Mesenchymal stem cell (in vitro differentiated cells and primary cell): ENCODE results near the gene PARD3B.

Experiments
- DNase-seq: peaks from one replicate; pipeline ENCODE4 v3.0.0-alpha.2; 2013
- H2AFZ ChIP-seq: one replicate; pipeline ENCODE4 v1.6.1; 2013; ENCODE audit warnings: low read depth, mild to moderate bottlenecking, control low read depth, inconsistent platforms, low read length, moderate library complexity
- H2AK5ac ChIP-seq: 2 replicates; pipeline ENCODE4 v1.6.1; 2013; ENCODE audit warnings: low read length, moderate library complexity, mild to moderate bottlenecking, inconsistent platforms; ENCODE audit not compliant: severe bottlenecking
- H2BK120ac ChIP-seq: one replicate; pipeline ENCODE4 v1.6.1; 2013; ENCODE audit warnings: low read depth, mild to moderate bottlenecking, inconsistent platforms, low read length, moderate library complexity
- H2BK12ac ChIP-seq, 2 experiments: one replicate each; pipeline ENCODE4 v1.6.1; 2013; ENCODE audit warnings: inconsistent platforms in 2 of 2, low read length in 2 of 2, mild to moderate bottlenecking in 2 of 2, moderate library complexity in 2 of 2, control low read depth in 1 of 2
- H2BK15ac ChIP-seq: one replicate; pipeline ENCODE4 v1.6.1; 2013; ENCODE audit warnings: mild to moderate bottlenecking, low read depth, inconsistent platforms; ENCODE audit not compliant: poor library complexity, severe bottlenecking
- H2BK5ac ChIP-seq: 2 replicates; pipeline ENCODE4 v1.6.1; 2013; ENCODE audit warnings: low read depth, mild to moderate bottlenecking, low read length, control low read depth, inconsistent platforms; ENCODE audit not compliant: poor library complexity, severe bottlenecking
- H3K14ac ChIP-seq, 2 experiments: one replicate each; pipeline ENCODE4 v1.6.1; 2013; ENCODE audit warnings: inconsistent platforms in 2 of 2, low read length in 2 of 2, control low read depth in 1 of 2, mild to moderate bottlenecking in 1 of 2, moderate library complexity in 1 of 2
- H3K18ac ChIP-seq, 2 experiments: one replicate each; pipeline ENCODE4 v1.6.1; 2013; ENCODE audit warnings: inconsistent platforms in 2 of 2, low read length in 2 of 2, control low read depth in 1 of 2, low read depth in 1 of 2, mild to moderate bottlenecking in 1 of 2
- H3K23ac ChIP-seq, 2 experiments: one replicate each; pipeline ENCODE4 v1.6.1; 2013; ENCODE audit warnings: inconsistent platforms in 2 of 2, low read length in 2 of 2, mild to moderate bottlenecking in 2 of 2, moderate library complexity in 2 of 2, control low read depth in 1 of 2
- H3K27ac ChIP-seq: 2 replicates; pipeline ENCODE4 v1.5.1; 2013; ENCODE audit warnings: mild to moderate bottlenecking, moderate library complexity, low read length, control low read depth, inconsistent platforms; ENCODE audit not compliant: poor library complexity, severe bottlenecking
- H3K27me3 ChIP-seq, 2 experiments: 2 replicates each; pipeline versions ENCODE4 v1.6.1 to v1.7.0; 2013; ENCODE audit warnings: low read length in 2 of 2, mild to moderate bottlenecking in 2 of 2, moderate library complexity in 2 of 2, control low read depth in 1 of 2, inconsistent platforms in 1 of 2; ENCODE audit not compliant: control insufficient read depth in 1 of 2, insufficient read depth in 1 of 2
- H3K36me3 ChIP-seq, 2 experiments: 2 replicates each; pipeline versions ENCODE4 v1.6.1 to v1.7.0; 2013; ENCODE audit warnings: low read length in 2 of 2, control low read depth in 1 of 2, inconsistent platforms in 1 of 2, low read depth in 1 of 2, mild to moderate bottlenecking in 1 of 2; ENCODE audit not compliant: insufficient read depth in 2 of 2, control insufficient read depth in 1 of 2
- H3K4ac ChIP-seq, 2 experiments: one replicate each; pipeline ENCODE4 v1.6.1; 2013; ENCODE audit warnings: inconsistent platforms in 2 of 2, low read length in 2 of 2, mild to moderate bottlenecking in 2 of 2, moderate library complexity in 2 of 2, control low read depth in 1 of 2, low read depth in 1 of 2
- H3K4me1 ChIP-seq: 2 replicates; pipeline ENCODE4 v1.6.1; 2013; ENCODE audit warnings: low read depth, low read length, control low read depth; ENCODE audit not compliant: control insufficient read depth, insufficient read depth
- H3K4me2 ChIP-seq: 2 replicates; pipeline ENCODE4 v1.6.1; 2013; ENCODE audit warnings: low read length, mild to moderate bottlenecking, inconsistent platforms; ENCODE audit not compliant: poor library complexity, severe bottlenecking
- H3K4me3 ChIP-seq, 2 experiments: 2 replicates each; pipeline versions ENCODE4 v1.5.1 to v1.7.0; 2013; ENCODE audit warnings: low read length in 2 of 2, mild to moderate bottlenecking in 2 of 2, control low read depth in 1 of 2, low read depth in 1 of 2; ENCODE audit not compliant: insufficient read depth in 1 of 2
- H3K79me1 ChIP-seq: replicated peaks from 2 replicates; pipeline ENCODE4 v1.6.1; 2013; ENCODE audit warnings: mild to moderate bottlenecking, control low read depth, low read length, inconsistent platforms; ENCODE audit not compliant: poor library complexity, severe bottlenecking
- H3K9ac ChIP-seq: 2 replicates; pipeline ENCODE4 v1.7.0; 2013; ENCODE audit warnings: mild to moderate bottlenecking, low read length, moderate library complexity
- H3K9me3 ChIP-seq: 2 replicates; pipeline ENCODE4 v1.7.0; 2013; ENCODE audit warnings: mild to moderate bottlenecking, low read length; ENCODE audit not compliant: control insufficient read depth
- H4K8ac ChIP-seq: one replicate; pipeline ENCODE4 v1.6.1; 2013; ENCODE audit warnings: inconsistent platforms, mild to moderate bottlenecking, low read length, moderate library complexity
- H4K91ac ChIP-seq: one replicate; pipeline ENCODE4 v1.6.1; 2013; ENCODE audit warnings: mild to moderate bottlenecking, low read length, inconsistent platforms
- WGBS: methylation state at CpG from one replicate; pipeline ENCODE4 v1.1.7; 2013; ENCODE audit warnings: mixed read lengths; 5-methylcytosine and 5-hydroxymethylcytosine counted together

The PARD3B gene

GRCh38 chr2:205051417-205051816 lies 506.1 kb downstream of the PARD3B start:
- H3K14ac ChIP-seq = no peak overlapping the region
- H3K18ac ChIP-seq = no peak overlapping the region
- no peak overlapping the region for H2AK5ac ChIP-seq
- no peak overlapping the region for H3K4me3 ChIP-seq
- H2BK15ac ChIP-seq = no peak overlapping the region
- no peaks in the 10 kb centered on the region for H3K27me3 ChIP-seq
- H3K79me1 ChIP-seq = no peaks in the 10 kb centered on the region
- H3K4me1 ChIP-seq = peaks cover 2% of the 10 kb centered on the region
- H2BK120ac ChIP-seq = no peak overlapping the region
- no peak overlapping the region for H2BK5ac ChIP-seq
- peak; percentile 22 for DNase-seq
- no peak overlapping the region for H3K23ac ChIP-seq
- H4K8ac ChIP-seq = no peak overlapping the region
- no peak overlapping the region for H4K91ac ChIP-seq
- no peak overlapping the region for H3K4ac ChIP-seq
- H3K9ac ChIP-seq = no peak overlapping the region
- peaks cover 0 to 6% of the 10 kb centered on the region in 2 experiments for H3K36me3 ChIP-seq
- H3K27ac ChIP-seq = no peak overlapping the region
- H3K4me2 ChIP-seq = no peak overlapping the region
- no peaks in the 10 kb centered on the region for H3K9me3 ChIP-seq
- no peak overlapping the region for H2BK12ac ChIP-seq
- H2AFZ ChIP-seq = no peak overlapping the region

GRCh38 chr2:205052781-205053180 lies 507.5 kb downstream of the PARD3B start:
- H2BK15ac ChIP-seq = no peak overlapping the region
- H3K18ac ChIP-seq = no peak overlapping the region
- H3K9me3 ChIP-seq = no peaks in the 10 kb centered on the region
- no peak overlapping the region for H3K27ac ChIP-seq
- no peak overlapping the region for H2BK12ac ChIP-seq
- H4K8ac ChIP-seq = no peak overlapping the region
- no peak overlapping the region for H3K4me3 ChIP-seq
- H3K27me3 ChIP-seq = no peaks in the 10 kb centered on the region
- no peaks in the 10 kb centered on the region for H3K79me1 ChIP-seq
- no peak overlapping the region for H3K9ac ChIP-seq
- no peak overlapping the region for H3K4ac ChIP-seq
- H2BK5ac ChIP-seq = no peak overlapping the region
- no peak overlapping the region for H3K4me2 ChIP-seq
- peaks cover 0 to 4% of the 10 kb centered on the region in 2 experiments for H3K36me3 ChIP-seq
- H2AFZ ChIP-seq = no peak overlapping the region
- no peak overlapping the region for H3K23ac ChIP-seq
- H4K91ac ChIP-seq = no peak overlapping the region
- H3K4me1 ChIP-seq = no peaks in the 10 kb centered on the region
- no peak overlapping the region for H3K14ac ChIP-seq
- H2BK120ac ChIP-seq = no peak overlapping the region
- 100% methylated on average over 1 of the region's 2 CpGs for WGBS
- DNase-seq = no peak
- H2AK5ac ChIP-seq = no peak overlapping the region

GRCh38 chr2:205053827-205054410 lies 508.6 kb downstream of the PARD3B start:
- no peaks in the 10 kb centered on the region for H3K27me3 ChIP-seq
- no peaks in the 10 kb centered on the region for H3K4me1 ChIP-seq
- no peak overlapping the region for H4K91ac ChIP-seq
- H3K4me2 ChIP-seq = no peak overlapping the region
- WGBS = 58% methylated on average over 3 of the region's 4 CpGs
- H3K23ac ChIP-seq = no peak overlapping the region
- no peak overlapping the region for H2BK5ac ChIP-seq
- H2AK5ac ChIP-seq = no peak overlapping the region
- H4K8ac ChIP-seq = no peak overlapping the region
- H3K14ac ChIP-seq = no peak overlapping the region
- H3K9ac ChIP-seq = no peak overlapping the region
- H3K9me3 ChIP-seq = peaks cover 6% of the 10 kb centered on the region
- H2BK120ac ChIP-seq = no peak overlapping the region
- no peak overlapping the region for H2AFZ ChIP-seq
- H3K36me3 ChIP-seq = no peaks in the 10 kb centered on the region
- H3K18ac ChIP-seq = no peak overlapping the region
- H3K79me1 ChIP-seq = no peaks in the 10 kb centered on the region
- no peak overlapping the region for H3K27ac ChIP-seq
- H2BK15ac ChIP-seq = no peak overlapping the region
- H3K4me3 ChIP-seq = no peak overlapping the region
- no peak overlapping the region for H3K4ac ChIP-seq
- DNase-seq = peak; percentile 38
- H2BK12ac ChIP-seq = no peak overlapping the region

GRCh38 chr2:205054789-205055188 lies 509.5 kb downstream of the PARD3B start:
- no peak overlapping the region for H3K23ac ChIP-seq
- H3K4me2 ChIP-seq = no peak overlapping the region
- H3K4ac ChIP-seq = no peak overlapping the region
- H3K4me3 ChIP-seq = no peak overlapping the region
- H3K14ac ChIP-seq = no peak overlapping the region
- DNase-seq = peak; percentile 23
- no peaks in the 10 kb centered on the region for H3K36me3 ChIP-seq
- no peaks in the 10 kb centered on the region for H3K27me3 ChIP-seq
- no peak overlapping the region for H3K9ac ChIP-seq
- H3K9me3 ChIP-seq = peaks cover 6% of the 10 kb centered on the region
- H2BK12ac ChIP-seq = no peak overlapping the region
- no peak overlapping the region for H2BK120ac ChIP-seq
- H2BK5ac ChIP-seq = no peak overlapping the region
- no peak overlapping the region for H2BK15ac ChIP-seq
- 70% methylated on average over 2 of the region's 4 CpGs for WGBS
- H2AK5ac ChIP-seq = peak overlapping the region; percentile 69
- H4K8ac ChIP-seq = no peak overlapping the region
- H4K91ac ChIP-seq = no peak overlapping the region
- H3K4me1 ChIP-seq = no peaks in the 10 kb centered on the region
- H2AFZ ChIP-seq = no peak overlapping the region
- H3K18ac ChIP-seq = no peak overlapping the region
- H3K27ac ChIP-seq = no peak overlapping the region
- H3K79me1 ChIP-seq = no peaks in the 10 kb centered on the region
